ENCODE measurements around the gene FNBP1. TPM values are rescaled to one million over a fixed set of nuclear protein-coding genes. Genes with fewer than 3 reads are reported as not detected.

Gene FNBP1
- total RNA-seq, 1 experiment from 2014 or later = 16.0 TPM

GRCh38 chr9:129865668-129866320, 177.2 kb downstream of the FNBP1 start:
- no peak for DNase-seq
- H3K27me3 ChIP-seq (ENCODE audit: control insufficient read depth, insufficient read depth, low read length) = no peaks in the 10 kb centered on the region
- H3K4me3 ChIP-seq (ENCODE audit: insufficient read depth, low read depth, low read length) = no peak overlapping the region
- no peaks in the 10 kb centered on the region; the same call in 1 of the 2 replicates for H3K36me3 ChIP-seq (replicated peaks; ENCODE audit: control insufficient read depth, insufficient read depth, low read length)

GRCh38 chr9:129864991-129865647, 177.9 kb downstream of the FNBP1 start:
- no peak for DNase-seq
- H3K36me3 ChIP-seq (replicated peaks; ENCODE audit: control insufficient read depth, insufficient read depth, low read length) = no peaks in the 10 kb centered on the region; the same call in 1 of the 2 replicates
- H3K27me3 ChIP-seq (ENCODE audit: control insufficient read depth, insufficient read depth, low read length) = no peaks in the 10 kb centered on the region
- H3K4me3 ChIP-seq (ENCODE audit: insufficient read depth, low read depth, low read length) = no peak overlapping the region

- peaks cover 4% of the 10 kb centered on the region for H3K36me3 ChIP-seq (replicated peaks; ENCODE audit: control insufficient read depth, insufficient read depth, low read length)
- H3K4me3 ChIP-seq (ENCODE audit: insufficient read depth, low read depth, low read length) = no peak overlapping the region
- DNase-seq = no peak
- H3K27me3 ChIP-seq (ENCODE audit: control insufficient read depth, insufficient read depth, low read length) = no peaks in the 10 kb centered on the region
Observed at GRCh38 chr9:129863059-129863690, 179.8 kb downstream of the FNBP1 start.

- Histone ChIP-seq H3K27me3 (ENCODE audit: control insufficient read depth, insufficient read depth, low read length) (no peaks in the 10 kb centered on the region), H3K36me3 (replicated peaks; ENCODE audit: control insufficient read depth, insufficient read depth, low read length) (peaks cover 4% of the 10 kb centered on the region), H3K4me3 (ENCODE audit: insufficient read depth, low read depth, low read length) (no peak overlapping the region)
- no peak for DNase-seq
Observed at GRCh38 chr9:129861447-129861827, 181.6 kb downstream of the FNBP1 start.

GRCh38 chr9:129860653-129861446, 182.1 kb downstream of the FNBP1 start:
- Histone ChIP-seq H3K27me3 (ENCODE audit: control insufficient read depth, insufficient read depth, low read length) (no peaks in the 10 kb centered on the region), H3K36me3 (replicated peaks; ENCODE audit: control insufficient read depth, insufficient read depth, low read length) (peaks cover 4% of the 10 kb centered on the region), H3K4me3 (ENCODE audit: insufficient read depth, low read depth, low read length) (no peak overlapping the region)
- no peak for DNase-seq

GRCh38 chr9:129858167-129858962, 184.6 kb downstream of the FNBP1 start:
- H3K36me3 ChIP-seq (replicated peaks; ENCODE audit: control insufficient read depth, insufficient read depth, low read length) = peaks cover 4% of the 10 kb centered on the region
- H3K27me3 ChIP-seq (ENCODE audit: control insufficient read depth, insufficient read depth, low read length) = no peaks in the 10 kb centered on the region
- no peak overlapping the region for H3K4me3 ChIP-seq (ENCODE audit: insufficient read depth, low read depth, low read length)
- DNase-seq = no peak

- Histone ChIP-seq H3K36me3 (replicated peaks; ENCODE audit: control insufficient read depth, insufficient read depth, low read length) (peaks cover 6% of the 10 kb centered on the region), H3K27me3 (ENCODE audit: control insufficient read depth, insufficient read depth, low read length) (no peaks in the 10 kb centered on the region), H3K4me3 (ENCODE audit: insufficient read depth, low read depth, low read length) (no peak overlapping the region)
- DNase-seq = peak; percentile 19
Observed at GRCh38 chr9:129857207-129857606, 185.8 kb downstream of the FNBP1 start.

GRCh38 chr9:129854588-129855110, 188.3 kb downstream of the FNBP1 start:
- no peaks in the 10 kb centered on the region for H3K27me3 ChIP-seq (ENCODE audit: control insufficient read depth, insufficient read depth, low read length)
- H3K36me3 ChIP-seq (replicated peaks; ENCODE audit: control insufficient read depth, insufficient read depth, low read length) = peaks cover 6% of the 10 kb centered on the region
- DNase-seq = no peak
- H3K4me3 ChIP-seq (ENCODE audit: insufficient read depth, low read depth, low read length) = no peak overlapping the region

GRCh38 chr9:129853614-129854013, 189.4 kb downstream of the FNBP1 start:
- no peaks in the 10 kb centered on the region for H3K27me3 ChIP-seq (ENCODE audit: control insufficient read depth, insufficient read depth, low read length)
- H3K4me3 ChIP-seq (ENCODE audit: insufficient read depth, low read depth, low read length) = no peak overlapping the region
- no peak for DNase-seq
- peaks cover 4% of the 10 kb centered on the region for H3K36me3 ChIP-seq (replicated peaks; ENCODE audit: control insufficient read depth, insufficient read depth, low read length)

- Histone ChIP-seq H3K36me3 (replicated peaks; ENCODE audit: control insufficient read depth, insufficient read depth, low read length) (peaks cover 2% of the 10 kb centered on the region), H3K27me3 (ENCODE audit: control insufficient read depth, insufficient read depth, low read length) (no peaks in the 10 kb centered on the region), H3K4me3 (ENCODE audit: insufficient read depth, low read depth, low read length) (no peak overlapping the region)
- DNase-seq = no peak
Observed at GRCh38 chr9:129852579-129852978, 190.4 kb downstream of the FNBP1 start.

GRCh38 chr9:129851821-129852220, 191.2 kb downstream of the FNBP1 start:
- H3K36me3 ChIP-seq (replicated peaks; ENCODE audit: control insufficient read depth, insufficient read depth, low read length) = peaks cover 2% of the 10 kb centered on the region
- no peaks in the 10 kb centered on the region for H3K27me3 ChIP-seq (ENCODE audit: control insufficient read depth, insufficient read depth, low read length)
- no peak for DNase-seq
- no peak overlapping the region for H3K4me3 ChIP-seq (ENCODE audit: insufficient read depth, low read depth, low read length)

- Histone ChIP-seq H3K36me3 (replicated peaks; ENCODE audit: control insufficient read depth, insufficient read depth, low read length) (peaks cover 2% of the 10 kb centered on the region), H3K27me3 (ENCODE audit: control insufficient read depth, insufficient read depth, low read length) (no peaks in the 10 kb centered on the region), H3K4me3 (ENCODE audit: insufficient read depth, low read depth, low read length) (no peak overlapping the region)
- DNase-seq = no peak
Observed at GRCh38 chr9:129850821-129851550, 192.0 kb downstream of the FNBP1 start.

- no peak overlapping the region for H3K4me3 ChIP-seq (ENCODE audit: insufficient read depth, low read depth, low read length)
- DNase-seq = no peak
- H3K27me3 ChIP-seq (ENCODE audit: control insufficient read depth, insufficient read depth, low read length) = no peaks in the 10 kb centered on the region
- H3K36me3 ChIP-seq (replicated peaks; ENCODE audit: control insufficient read depth, insufficient read depth, low read length) = peaks cover 2% of the 10 kb centered on the region
Observed at GRCh38 chr9:129849901-129850300, 193.1 kb downstream of the FNBP1 start.

Data from H7 (cell line).